Gastroesophageal sphincter (tissue), 3 donors: ENCODE measurements around the gene NIFK.

ENCODE experiments used
- POLR2A ChIP-seq, 2 donors: fragments of 450-650 bp; IDR thresholded peaks; one replicate each; pipeline ENCODE4 v1.6.1; 2017; ENCODE audit warnings: antibody characterized with exemption in 2 of 2, mild to moderate bottlenecking in 2 of 2, moderate library complexity in 1 of 2
- TF ChIP-seq, protein P1 (sequence below), 4 experiments: fragments of 200-600 bp in 2 of 4; fragments of 450-650 bp in 2 of 4; sonication (generic) in 1 of 4; IDR thresholded peaks; one replicate each; pipeline ENCODE4 v1.5.1; 2017 to 2019; ENCODE audit warnings: antibody characterized with exemption in 4 of 4, mild to moderate bottlenecking in 2 of 4, moderate library complexity in 2 of 4

DNA sequence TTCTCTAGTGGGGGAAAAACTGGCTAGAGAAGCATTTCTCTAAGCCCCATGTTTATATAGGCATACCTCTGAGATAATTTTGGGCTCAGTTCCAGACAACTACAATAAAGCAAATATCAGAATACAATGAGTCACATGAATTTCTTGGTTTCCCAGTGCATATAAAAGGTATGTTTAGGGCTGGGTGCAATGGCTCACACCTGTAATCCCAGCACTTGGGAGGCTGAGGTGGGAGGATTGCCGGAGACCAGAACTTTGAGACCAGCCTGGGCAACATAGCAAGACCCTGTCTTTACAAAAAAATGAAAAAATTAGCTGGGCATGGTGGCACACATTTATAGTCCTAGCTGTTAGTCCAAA is 41.0 kb upstream of the NIFK start:
- TF ChIP-seq, protein P1, sequence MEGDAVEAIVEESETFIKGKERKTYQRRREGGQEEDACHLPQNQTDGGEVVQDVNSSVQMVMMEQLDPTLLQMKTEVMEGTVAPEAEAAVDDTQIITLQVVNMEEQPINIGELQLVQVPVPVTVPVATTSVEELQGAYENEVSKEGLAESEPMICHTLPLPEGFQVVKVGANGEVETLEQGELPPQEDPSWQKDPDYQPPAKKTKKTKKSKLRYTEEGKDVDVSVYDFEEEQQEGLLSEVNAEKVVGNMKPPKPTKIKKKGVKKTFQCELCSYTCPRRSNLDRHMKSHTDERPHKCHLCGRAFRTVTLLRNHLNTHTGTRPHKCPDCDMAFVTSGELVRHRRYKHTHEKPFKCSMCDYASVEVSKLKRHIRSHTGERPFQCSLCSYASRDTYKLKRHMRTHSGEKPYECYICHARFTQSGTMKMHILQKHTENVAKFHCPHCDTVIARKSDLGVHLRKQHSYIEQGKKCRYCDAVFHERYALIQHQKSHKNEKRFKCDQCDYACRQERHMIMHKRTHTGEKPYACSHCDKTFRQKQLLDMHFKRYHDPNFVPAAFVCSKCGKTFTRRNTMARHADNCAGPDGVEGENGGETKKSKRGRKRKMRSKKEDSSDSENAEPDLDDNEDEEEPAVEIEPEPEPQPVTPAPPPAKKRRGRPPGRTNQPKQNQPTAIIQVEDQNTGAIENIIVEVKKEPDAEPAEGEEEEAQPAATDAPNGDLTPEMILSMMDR (IDR thresholded peaks at IDR 0.05) = no peak
- TF ChIP-seq POLR2A (IDR thresholded peaks at IDR 0.05) = no peak
